GM21526 (cell line): ENCODE measurements around the gene ITGAV.
A peak's percentile ranks its signal among the peaks of the same experiment; 100 is the strongest.

Source experiments
- ATAC-seq: cut with Tn5 transposase; IDR thresholded peaks from one replicate; pipeline ENCODE4 v1.9.1; 2021; ENCODE audit warnings: moderate library complexity; ENCODE audit not compliant: unreplicated experiment, low FRiP score

ITGAV gene

GRCh38 chr2:186611526-186611925 lies 21.7 kb downstream of the ITGAV start:
- no peak for ATAC-seq

GRCh38 chr2:186612026-186612425 lies 22.2 kb downstream of the ITGAV start:
- no peak for ATAC-seq

GRCh38 chr2:186612555-186613440 lies 22.9 kb downstream of the ITGAV start:
- no peak for ATAC-seq

- ATAC-seq: no peak
Measured at GRCh38 chr2:186614373-186614772, 24.5 kb downstream of the ITGAV start.

GRCh38 chr2:186617148-186617547 lies 27.3 kb downstream of the ITGAV start:
- no peak for ATAC-seq

GRCh38 chr2:186617771-186618170 lies 27.9 kb downstream of the ITGAV start:
- no peak for ATAC-seq

- no peak for ATAC-seq
Measured at GRCh38 chr2:186618696-186619095, 28.8 kb downstream of the ITGAV start.

GRCh38 chr2:186623084-186623483 lies 33.2 kb downstream of the ITGAV start:
- ATAC-seq: no peak

GRCh38 chr2:186624276-186624675 lies 34.4 kb downstream of the ITGAV start:
- no peak for ATAC-seq

- no peak for ATAC-seq
Measured at GRCh38 chr2:186629250-186629996, 39.6 kb downstream of the ITGAV start.

- no peak for ATAC-seq
Measured at GRCh38 chr2:186632417-186632816, 42.6 kb downstream of the ITGAV start.

- no peak for ATAC-seq
Measured at GRCh38 chr2:186634701-186635100, 44.8 kb downstream of the ITGAV start.

- no peak for ATAC-seq
Measured at GRCh38 chr2:186636800-186637496, 47.1 kb downstream of the ITGAV start.

- ATAC-seq: no peak
Measured at GRCh38 chr2:186637497-186637800, 47.6 kb downstream of the ITGAV start.

- peak; percentile 58 for ATAC-seq
Measured at GRCh38 chr2:186639939-186640338, 50.1 kb downstream of the ITGAV start.

- peak; percentile 23 for ATAC-seq
Measured at GRCh38 chr2:186641132-186641806, 51.4 kb downstream of the ITGAV start.

- peak; percentile 88 for ATAC-seq
Measured at GRCh38 chr2:186641807-186642321, 52.0 kb downstream of the ITGAV start.

GRCh38 chr2:186644791-186645190 lies 54.9 kb downstream of the ITGAV start:
- ATAC-seq: no peak

- ATAC-seq: no peak
Measured at GRCh38 chr2:186645999-186646398, 56.1 kb downstream of the ITGAV start.

- ATAC-seq: no peak
Measured at GRCh38 chr2:186648130-186648529, 58.3 kb downstream of the ITGAV start.
